Uterus (tissue), 4 donors: ENCODE data around the gene TLN1. TPM values are rescaled to one million over a fixed set of nuclear protein-coding genes. Genes with fewer than 3 reads are reported as not detected.

Source experiments
- DNase-seq, 2 donors: peaks; one replicate each; pipeline ENCODE4 v3.0.0-alpha.2; 2019 to 2020
- H3K27ac ChIP-seq, 2 donors: fragments of 200-600 bp; sonication (generic); 1 replicate in 1 of 2; 2 replicates in 1 of 2; pipeline ENCODE4 v1.5.1; 2016 to 2018
- H3K27me3 ChIP-seq, 2 donors: fragments of 200-600 bp; sonication (generic); one replicate each; pipeline ENCODE4 v1.5.1; 2018 to 2019; ENCODE audit warnings: control low read depth in 1 of 2
- H3K36me3 ChIP-seq, 2 donors: fragments of 200-600 bp; sonication (generic); one replicate each; pipeline ENCODE4 v1.5.1; 2019; ENCODE audit warnings: control low read depth in 1 of 2
- H3K4me1 ChIP-seq, 2 donors: fragments of 200-600 bp; sonication (generic); one replicate each; pipeline ENCODE4 v1.5.1; 2018 to 2019; ENCODE audit warnings: control low read depth in 1 of 2
- H3K4me3 ChIP-seq, 2 donors: fragments of 200-600 bp; sonication (generic); 1 replicate in 1 of 2; 2 replicates in 1 of 2; pipeline ENCODE4 v1.5.1; 2018 to 2019; ENCODE audit warnings: mild to moderate bottlenecking in 1 of 2
- H3K9me3 ChIP-seq, 2 donors: fragments of 200-600 bp; sonication (generic); one replicate each; pipeline ENCODE4 v1.5.1; 2019; ENCODE audit warnings: control low read depth in 1 of 2
- CTCF ChIP-seq, 4 experiments: fragments of 200-600 bp in 2 of 4; fragments of 450-650 bp in 2 of 4; sonication (generic) in 2 of 4; IDR thresholded peaks; one replicate each; pipeline ENCODE4 v1.5.1; 2016 to 2019; ENCODE audit warnings: antibody characterized with exemption in 4 of 4, mild to moderate bottlenecking in 2 of 4, moderate library complexity in 1 of 4
- POLR2A ChIP-seq, 2 donors: fragments of 450-650 bp; IDR thresholded peaks; one replicate each; pipeline ENCODE4 v1.6.1; 2016; ENCODE audit warnings: antibody characterized with exemption in 2 of 2, mild to moderate bottlenecking in 1 of 2, moderate library complexity in 1 of 2
- intact Hi-C: fragments of 100-400 bp; cut with DNase I; formaldehyde crosslinking; loops from one replicate; pipeline ENCODE4 v1.15.1; 2023; ENCODE audit warnings: low total_unique reads
- total RNA-seq, 4 donors: library from RNA; depleted of rRNA in 3 of 4; stranded (reverse); fragments of >200 nt in 3 of 4; gene quantifications; one replicate each; pipeline versions ENCODE4 v1.1.0 to v1.2.4, GENCODE V29; 2014 to 2023
- donor health status: DM: yes; HTN: yes; CAD: no.

Gene TLN1
- total RNA-seq, 4 donors from 2014 or later = 202 to 540 (median 281) TPM

GRCh38 chr9:35714579-35715252, 17.3 kb downstream of the TLN1 start:
- Histone ChIP-seq H3K36me3 (no peaks in the 10 kb centered on the region), H3K4me1 (no peaks in the 10 kb centered on the region), H3K4me3 (no peak overlapping the region), H3K9me3 (no peaks in the 10 kb centered on the region), H3K27ac (no peak overlapping the region), H3K27me3 (no peaks in the 10 kb centered on the region)
- DNase-seq = no peak
- TF ChIP-seq POLR2A (IDR thresholded peaks at IDR 0.05) (no peak), CTCF (IDR thresholded peaks at IDR 0.05) (no peak)
- intact Hi-C loops = no loop called here

GRCh38 chr9:35714123-35714522, 17.9 kb downstream of the TLN1 start:
- no peaks in the 10 kb centered on the region for H3K4me1 ChIP-seq
- DNase-seq = no peak
- no peak for TF ChIP-seq CTCF (IDR thresholded peaks at IDR 0.05)
- TF ChIP-seq POLR2A (IDR thresholded peaks at IDR 0.05) = no peak
- intact Hi-C loops = no loop called here
- no peaks in the 10 kb centered on the region for H3K27me3 ChIP-seq
- H3K4me3 ChIP-seq = no peak overlapping the region
- no peaks in the 10 kb centered on the region for H3K36me3 ChIP-seq
- H3K9me3 ChIP-seq = no peaks in the 10 kb centered on the region
- no peak overlapping the region for H3K27ac ChIP-seq

- intact Hi-C loops = no loop called here
- no peaks in the 10 kb centered on the region for H3K9me3 ChIP-seq
- no peaks in the 10 kb centered on the region for H3K36me3 ChIP-seq
- no peaks in the 10 kb centered on the region for H3K4me1 ChIP-seq
- TF ChIP-seq CTCF (IDR thresholded peaks at IDR 0.05) = no peak
- no peak for TF ChIP-seq POLR2A (IDR thresholded peaks at IDR 0.05)
- DNase-seq = no peak
- H3K27ac ChIP-seq = no peak overlapping the region
- H3K4me3 ChIP-seq = no peak overlapping the region
- no peaks in the 10 kb centered on the region for H3K27me3 ChIP-seq
These were observed 18.4 kb downstream of the TLN1 start for GRCh38 chr9:35713578-35713977.

GRCh38 chr9:35712762-35713400, 19.1 kb downstream of the TLN1 start:
- no peaks in the 10 kb centered on the region for H3K9me3 ChIP-seq
- no peaks in the 10 kb centered on the region for H3K27me3 ChIP-seq
- DNase-seq = no peak
- TF ChIP-seq CTCF (IDR thresholded peaks at IDR 0.05) = no peak
- TF ChIP-seq POLR2A (IDR thresholded peaks at IDR 0.05) = no peak
- H3K27ac ChIP-seq = no peak overlapping the region
- intact Hi-C loops = no loop called here
- no peaks in the 10 kb centered on the region for H3K36me3 ChIP-seq
- H3K4me1 ChIP-seq = no peaks in the 10 kb centered on the region
- no peak overlapping the region for H3K4me3 ChIP-seq
